ENCODE measurements around the gene SKIDA1. TPM values are rescaled to one million over a fixed set of nuclear protein-coding genes. Genes with fewer than 3 reads are reported as not detected.

SKIDA1 gene
- total RNA-seq, 2 donors from 2014 or later: 0.23 to 0.41 TPM

Other genes starting within 250 kb of the SKIDA1 start
- 10 to 100 TPM; 45.4 to 46.0 TPM for gene MLLT10, start 8.6 kb upstream of the SKIDA1 start, total RNA-seq